KMS-11 (cell line): ENCODE results near the gene MAFG.

Experiments
- H2AFZ ChIP-seq: fragments of 200-600 bp; sonication (generic); 2 replicates; pipeline ENCODE4 v1.6.1; 2016; ENCODE audit warnings: antibody characterized with exemption, mixed run types, low read depth
- H3K27ac ChIP-seq: fragments of 200-600 bp; sonication (generic); 2 replicates; pipeline ENCODE4 v1.6.1; 2016; ENCODE audit warnings: mild to moderate bottlenecking, mixed run types
- H3K27me3 ChIP-seq: fragments of 200-600 bp; sonication (generic); 2 replicates; pipeline ENCODE4 v1.6.1; 2017; ENCODE audit warnings: mild to moderate bottlenecking, low read depth, mixed run types, moderate library complexity; ENCODE audit not compliant: insufficient read depth
- H3K36me3 ChIP-seq: fragments of 200-600 bp; sonication (generic); 2 replicates; pipeline ENCODE4 v1.6.1; 2017; ENCODE audit warnings: mild to moderate bottlenecking, mixed run types; ENCODE audit not compliant: insufficient read depth
- H3K4me1 ChIP-seq: fragments of 200-600 bp; sonication (generic); 2 replicates; pipeline ENCODE4 v1.6.1; 2016; ENCODE audit warnings: mild to moderate bottlenecking, low read depth, mixed run types; ENCODE audit not compliant: poor library complexity, severe bottlenecking
- H3K4me2 ChIP-seq: fragments of 200-600 bp; sonication (generic); 2 replicates; pipeline ENCODE4 v1.7.0; 2016; ENCODE audit warnings: mild to moderate bottlenecking, mixed run types
- H3K4me3 ChIP-seq: fragments of 200-600 bp; sonication (generic); IDR thresholded peaks from 2 replicates; pipeline ENCODE4 v1.6.1; 2017; ENCODE audit warnings: low read depth, low read length, mixed read lengths; ENCODE audit not compliant: insufficient read depth
- H3K79me2 ChIP-seq: fragments of 200-600 bp; sonication (generic); 2 replicates; pipeline ENCODE4 v1.6.1; 2016; ENCODE audit warnings: low read depth, mixed run types; ENCODE audit not compliant: insufficient read depth
- H3K9ac ChIP-seq: fragments of 200-600 bp; sonication (generic); 2 replicates; pipeline ENCODE4 v1.6.1; 2016; ENCODE audit warnings: mild to moderate bottlenecking, mixed run types
- H4K20me1 ChIP-seq: fragments of 200-600 bp; sonication (generic); 2 replicates; pipeline ENCODE4 v1.6.1; 2016; ENCODE audit warnings: mild to moderate bottlenecking, mixed run types; ENCODE audit not compliant: insufficient read depth
- TF ChIP-seq, protein P1 (sequence below): fragments of 200-600 bp; sonication (generic); conservative IDR thresholded peaks from 2 replicates; pipeline ENCODE4 v1.6.1; 2017; ENCODE audit warnings: low read depth, mild to moderate bottlenecking, antibody characterized with exemption, low read length, moderate library complexity, mixed read lengths

Gene MAFG

DNA sequence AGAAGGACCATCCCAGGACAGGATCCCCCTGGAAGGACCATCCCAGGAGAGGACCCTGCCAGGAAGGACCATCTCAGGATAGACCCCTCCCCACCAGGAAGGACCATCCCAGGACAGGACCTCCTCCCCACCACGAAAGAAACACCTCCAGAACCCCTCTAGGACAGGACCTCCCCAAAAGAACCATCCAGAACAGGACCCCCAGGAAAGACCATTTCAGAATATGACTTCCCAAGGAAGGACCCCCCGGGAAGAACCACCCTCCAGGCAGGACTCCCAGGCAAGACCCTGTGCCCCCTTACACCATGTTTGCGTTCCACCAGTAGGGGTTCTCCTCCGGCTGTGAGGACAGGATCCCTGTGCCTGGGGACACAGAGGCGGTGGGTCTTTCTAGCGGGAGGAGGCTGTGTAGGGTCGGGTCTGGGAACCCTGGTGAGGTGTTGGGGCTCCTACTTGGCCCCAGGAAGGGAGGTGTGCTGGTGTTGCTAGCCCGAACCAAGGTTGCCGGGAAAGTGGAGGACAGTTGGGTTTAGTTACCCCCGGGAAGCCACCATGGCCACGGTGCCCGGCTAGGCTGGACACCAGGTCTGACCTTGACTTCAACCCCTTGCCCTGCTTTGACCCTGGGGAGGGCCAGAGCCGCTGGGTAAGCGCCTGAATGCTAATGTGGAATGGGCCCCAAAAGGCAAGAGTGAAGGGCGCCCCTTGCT lies 31.3 kb upstream of the MAFG start:
- H2AFZ ChIP-seq: no peak overlapping the region; the same call in 1 of the 2 replicates
- no peaks in the 10 kb centered on the region for H3K79me2 ChIP-seq
- no peak overlapping the region for H3K9ac ChIP-seq
- TF ChIP-seq, protein P1, sequence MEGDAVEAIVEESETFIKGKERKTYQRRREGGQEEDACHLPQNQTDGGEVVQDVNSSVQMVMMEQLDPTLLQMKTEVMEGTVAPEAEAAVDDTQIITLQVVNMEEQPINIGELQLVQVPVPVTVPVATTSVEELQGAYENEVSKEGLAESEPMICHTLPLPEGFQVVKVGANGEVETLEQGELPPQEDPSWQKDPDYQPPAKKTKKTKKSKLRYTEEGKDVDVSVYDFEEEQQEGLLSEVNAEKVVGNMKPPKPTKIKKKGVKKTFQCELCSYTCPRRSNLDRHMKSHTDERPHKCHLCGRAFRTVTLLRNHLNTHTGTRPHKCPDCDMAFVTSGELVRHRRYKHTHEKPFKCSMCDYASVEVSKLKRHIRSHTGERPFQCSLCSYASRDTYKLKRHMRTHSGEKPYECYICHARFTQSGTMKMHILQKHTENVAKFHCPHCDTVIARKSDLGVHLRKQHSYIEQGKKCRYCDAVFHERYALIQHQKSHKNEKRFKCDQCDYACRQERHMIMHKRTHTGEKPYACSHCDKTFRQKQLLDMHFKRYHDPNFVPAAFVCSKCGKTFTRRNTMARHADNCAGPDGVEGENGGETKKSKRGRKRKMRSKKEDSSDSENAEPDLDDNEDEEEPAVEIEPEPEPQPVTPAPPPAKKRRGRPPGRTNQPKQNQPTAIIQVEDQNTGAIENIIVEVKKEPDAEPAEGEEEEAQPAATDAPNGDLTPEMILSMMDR: no peak
- no peak overlapping the region for H3K4me2 ChIP-seq
- H3K27me3 ChIP-seq: peaks cover 64% of the 10 kb centered on the region
- H3K27ac ChIP-seq: no peak overlapping the region
- no peaks in the 10 kb centered on the region for H3K36me3 ChIP-seq
- H4K20me1 ChIP-seq: no peaks in the 10 kb centered on the region
- no peaks in the 10 kb centered on the region for H3K4me1 ChIP-seq
- no peak overlapping the region for H3K4me3 ChIP-seq

DNA sequence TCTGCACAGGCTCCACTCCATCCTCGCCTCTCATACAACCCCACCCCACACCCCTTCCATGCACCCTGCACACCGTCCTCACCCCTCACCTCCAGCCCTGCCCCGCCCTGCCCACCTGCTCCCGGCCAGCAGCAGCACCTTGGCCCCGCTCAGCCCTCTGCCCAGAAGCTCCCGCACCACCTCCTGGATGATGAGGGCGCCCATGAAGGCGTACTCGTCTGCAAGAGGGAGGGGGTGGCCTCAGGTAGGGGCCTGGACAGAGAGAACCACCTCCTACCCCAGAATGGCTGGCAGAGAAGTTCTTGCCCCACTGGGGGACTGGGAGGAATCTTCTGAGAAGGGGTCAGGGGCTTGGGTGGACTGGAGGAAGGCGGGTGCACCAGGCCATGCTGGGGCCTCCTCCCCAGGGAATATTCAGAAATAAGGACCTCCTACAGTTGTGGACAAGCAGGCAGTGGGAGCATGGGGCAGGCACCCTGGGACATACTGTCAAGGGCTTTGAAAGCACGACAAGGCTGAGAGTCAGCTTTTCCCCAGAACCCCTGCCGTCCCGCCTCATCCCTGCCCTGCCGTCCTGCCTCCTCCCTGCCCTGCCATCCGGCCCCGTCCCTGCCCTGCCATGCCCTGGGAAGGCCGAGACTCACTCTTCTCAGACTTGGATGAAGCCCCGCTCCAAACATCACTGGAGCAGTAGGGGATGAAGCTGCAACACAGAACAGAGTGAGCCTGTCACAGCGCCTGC lies 30.3 kb upstream of the MAFG start:
- Histone ChIP-seq H3K27ac (no peak overlapping the region), H4K20me1 (no peaks in the 10 kb centered on the region), H3K9ac (no peak overlapping the region), H3K4me1 (no peaks in the 10 kb centered on the region), H3K79me2 (no peaks in the 10 kb centered on the region), H2AFZ (no peak overlapping the region), H3K27me3 (peaks cover 62% of the 10 kb centered on the region), H3K4me2 (no peak overlapping the region), H3K4me3 (no peak overlapping the region), H3K36me3 (no peaks in the 10 kb centered on the region)
- TF ChIP-seq, protein P1: no peak

DNA sequence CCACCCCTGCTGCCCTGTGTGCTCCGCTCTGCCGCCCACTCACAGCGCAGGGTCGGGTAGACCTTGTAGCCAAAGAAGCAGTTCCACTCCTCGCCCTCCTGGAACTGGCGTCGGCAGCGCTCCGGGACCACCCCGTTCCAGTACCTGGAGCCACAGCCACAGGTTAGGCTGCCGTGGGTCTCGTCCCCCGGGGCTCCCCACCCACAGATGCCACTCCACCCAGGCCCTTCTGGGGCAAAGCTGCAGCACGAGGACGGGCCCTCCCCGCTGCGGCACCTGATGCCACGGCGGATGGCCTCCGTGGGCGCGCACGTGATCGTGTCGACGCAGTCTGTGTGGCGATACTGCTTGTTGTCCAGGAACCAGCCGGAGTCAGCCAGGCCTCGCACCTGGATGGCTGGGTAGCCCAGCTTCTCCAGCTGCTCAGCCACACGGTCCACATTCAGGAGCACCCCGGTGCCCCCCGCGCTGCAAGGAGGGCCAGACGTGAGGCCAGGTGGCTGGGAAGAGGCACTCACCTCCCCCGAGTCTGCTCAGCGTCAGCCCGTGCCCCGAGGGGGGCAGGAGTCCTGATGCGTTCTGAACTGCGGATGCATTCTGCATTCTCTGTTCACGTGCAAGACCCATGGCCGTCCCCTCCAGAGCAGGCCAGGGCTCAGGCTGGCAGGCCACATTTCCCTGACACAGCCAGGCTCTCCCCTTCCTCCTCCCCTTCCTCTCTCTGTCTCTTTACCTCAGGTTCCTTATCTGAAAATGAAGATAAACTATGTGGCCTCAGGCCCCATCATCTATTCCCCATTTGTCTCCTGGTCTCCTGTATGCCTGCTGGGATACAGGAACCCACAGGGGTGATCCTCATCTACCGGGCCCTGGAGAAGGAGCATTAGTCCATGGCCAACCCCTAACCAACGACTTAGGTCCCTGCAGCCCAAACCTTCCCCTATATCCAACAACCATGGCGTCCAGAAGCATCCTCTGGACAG lies 29.4 kb upstream of the MAFG start:
- Histone ChIP-seq H3K4me3 (no peak overlapping the region), H3K4me2 (no peak overlapping the region), H4K20me1 (no peaks in the 10 kb centered on the region), H3K9ac (no peak overlapping the region), H3K27me3 (peaks cover 55% of the 10 kb centered on the region), H3K4me1 (no peaks in the 10 kb centered on the region), H3K36me3 (no peaks in the 10 kb centered on the region), H2AFZ (no peak overlapping the region), H3K27ac (no peak overlapping the region), H3K79me2 (no peaks in the 10 kb centered on the region)
- TF ChIP-seq, protein P1: no peak

DNA sequence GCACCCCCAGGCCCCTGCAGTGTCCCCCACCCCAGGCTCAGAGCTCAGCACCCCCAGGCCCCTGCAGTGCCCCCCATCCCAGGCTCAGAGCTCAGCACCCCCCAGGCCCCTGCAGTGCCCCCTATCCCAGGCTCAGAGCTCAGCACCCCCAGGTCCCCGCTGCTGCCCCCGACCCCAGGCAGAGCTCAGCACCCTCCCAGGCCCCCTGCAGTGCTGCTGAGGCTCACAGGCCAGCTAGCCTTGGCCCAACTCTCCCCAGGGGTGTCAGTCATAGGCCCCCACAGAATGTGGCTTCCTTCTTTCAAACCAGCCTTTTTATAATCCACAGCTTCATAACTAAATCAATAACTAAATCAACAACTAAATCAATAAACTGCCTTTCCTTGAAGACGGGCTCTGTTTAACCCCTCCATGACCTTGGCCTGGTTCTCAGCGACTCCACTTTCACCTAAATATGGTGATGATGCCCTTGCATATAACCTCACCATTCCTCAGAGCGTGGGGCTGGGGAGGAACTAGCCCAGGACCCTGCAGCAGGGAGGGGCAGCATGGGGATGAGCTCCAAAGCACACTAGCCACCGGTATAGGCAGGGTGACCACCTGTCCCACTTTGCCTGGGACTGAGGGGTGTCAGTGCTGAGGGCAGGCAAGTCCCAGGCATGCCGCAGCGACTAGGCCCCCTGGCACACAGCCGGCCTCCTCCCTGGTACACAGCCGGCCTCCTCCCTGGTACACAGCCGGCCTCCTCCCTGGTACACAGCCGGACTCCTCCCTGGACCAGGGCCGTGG lies 28.4 kb upstream of the MAFG start:
- no peaks in the 10 kb centered on the region for H3K4me1 ChIP-seq
- H2AFZ ChIP-seq: no peak overlapping the region

More for the DNA sequence above, 28.4 kb upstream of the MAFG start:
- Histone ChIP-seq H3K4me2 (no peak overlapping the region), H4K20me1 (no peaks in the 10 kb centered on the region), H3K9ac (no peak overlapping the region), H3K4me3 (no peak overlapping the region), H3K27me3 (peaks cover 58% of the 10 kb centered on the region), H3K79me2 (no peaks in the 10 kb centered on the region), H3K27ac (no peak overlapping the region), H3K36me3 (no peaks in the 10 kb centered on the region)
- TF ChIP-seq, protein P1: no peak
